NCI-H82 (cell line): ENCODE results near the gene HOXB6.

Source experiments
- DNase-seq: peaks from one replicate; lab custom pipeline; 2025; lab: John Stamatoyannopoulos, UW

Gene HOXB6

GRCh38 chr17:48578616-48579470, 25.9 kb downstream of the HOXB6 start:
- no peak for DNase-seq

GRCh38 chr17:48577946-48578615, 26.7 kb downstream of the HOXB6 start, which contains the start of gene HOXB4:
TSS of gene HOXB4 (minus strand) at chr17:48578350. CDS start at chr17:48578319, 31 bp downstream.
- DNase-seq, result no peak

GRCh38 chr17:48577330-48577945, 27.3 kb downstream of the HOXB6 start:
- DNase-seq, result no peak

- no peak for DNase-seq
These were observed 28.1 kb downstream of the HOXB6 start for GRCh38 chr17:48576479-48577309.

- no peak for DNase-seq
These were observed 28.9 kb downstream of the HOXB6 start for GRCh38 chr17:48575673-48576478.

- no peak for DNase-seq
These were observed 29.7 kb downstream of the HOXB6 start for GRCh38 chr17:48575066-48575582.

- DNase-seq, result no peak
These were observed 30.2 kb downstream of the HOXB6 start for GRCh38 chr17:48574505-48575065.

- no peak for DNase-seq
These were observed 32.9 kb downstream of the HOXB6 start for GRCh38 chr17:48571826-48572417.

- no peak for DNase-seq
These were observed 33.6 kb downstream of the HOXB6 start for GRCh38 chr17:48571024-48571818.

GRCh38 chr17:48570325-48571023, 34.3 kb downstream of the HOXB6 start:
- no peak for DNase-seq

GRCh38 chr17:48569674-48570324, 35.0 kb downstream of the HOXB6 start:
- no peak for DNase-seq

- DNase-seq, result no peak
These were observed 35.6 kb downstream of the HOXB6 start for GRCh38 chr17:48569240-48569582.

- DNase-seq, result no peak
These were observed 36.1 kb downstream of the HOXB6 start for GRCh38 chr17:48568499-48569239.

GRCh38 chr17:48567646-48568354, 37.0 kb downstream of the HOXB6 start:
- no peak for DNase-seq

- DNase-seq, result no peak
These were observed 37.6 kb downstream of the HOXB6 start for GRCh38 chr17:48567209-48567608.

GRCh38 chr17:48566717-48567116, 38.1 kb downstream of the HOXB6 start:
- no peak for DNase-seq
